GM12865 (cell line): ENCODE data around the gene PEX11A.

ENCODE experiments used
- DNase-seq: peaks from one replicate; pipeline ENCODE4 v3.0.0; 2010; ENCODE audit warnings: low read depth
- H3K4me3 ChIP-seq: 2 replicates; pipeline ENCODE4 v1.5.1; 2011; ENCODE audit warnings: mild to moderate bottlenecking, low read depth, low read length, control low read depth
- CTCF ChIP-seq: IDR thresholded peaks from 2 replicates; pipeline ENCODE4 v1.5.1; 2011; ENCODE audit warnings: low read length, control low read depth, low read depth, inconsistent platforms; ENCODE audit not compliant: insufficient read depth; ENCODE audit errors: missing control alignments

The PEX11A gene

GRCh38 chr15:89679212-89679611, 11.3 kb downstream of the PEX11A start, which contains the start of gene PLIN1:
Gene PLIN1, minus strand, starts transcription at chr15:89679367. Its CDS starts 1,878 bp downstream, at chr15:89677489.
- H3K4me3 ChIP-seq: no peak within 1 kb of the TSS
- no peak for TF ChIP-seq CTCF
- DNase-seq: no peak

GRCh38 chr15:89677381-89677780, 13.2 kb downstream of the PEX11A start:
- no peak overlapping the region for H3K4me3 ChIP-seq
- TF ChIP-seq CTCF: no peak
- DNase-seq: no peak

GRCh38 chr15:89675606-89676005, 14.9 kb downstream of the PEX11A start:
- TF ChIP-seq CTCF: no peak
- no peak for DNase-seq
- H3K4me3 ChIP-seq: no peak overlapping the region

- TF ChIP-seq CTCF: no peak
- H3K4me3 ChIP-seq: no peak overlapping the region
- no peak for DNase-seq
These were observed 16.0 kb downstream of the PEX11A start for GRCh38 chr15:89674526-89674925.

- peak; percentile 50 for DNase-seq
- peak; percentile 64 for TF ChIP-seq CTCF
- no peak overlapping the region for H3K4me3 ChIP-seq
These were observed 17.4 kb downstream of the PEX11A start for GRCh38 chr15:89673165-89673512.

GRCh38 chr15:89672221-89673164, 18.1 kb downstream of the PEX11A start:
- no peak for DNase-seq
- no peak for TF ChIP-seq CTCF
- H3K4me3 ChIP-seq: no peak overlapping the region
